ENCODE results near the gene ZNF2. TPM values are rescaled to one million over a fixed set of nuclear protein-coding genes. Genes with fewer than 3 reads are reported as not detected.

Gene ZNF2
- total and polyA plus RNA-seq, 2 of the 13 experiments (the other 11 are each of a cell fraction or from before 2014, with no cell fraction given): 4.3 to 6.1 TPM

- TF ChIP-seq HOXA9 (CRISPR knock-in tag; IDR thresholded peaks at IDR 0.05; ENCODE audit: borderline replicate concordance) (peak; percentile 81; the same call in 1 of the 2 replicates), MIER2 (CRISPR knock-in tag; IDR thresholded peaks at IDR 0.05) (peak; percentile 49; the same call in 1 of the 2 replicates), PITX1 (CRISPR knock-in tag; IDR thresholded peaks at IDR 0.05) (no peak; the same call in 1 of the 2 replicates), KMT2A (CRISPR knock-in tag; IDR thresholded peaks at IDR 0.05) (peak; percentile 96), KDM4B (CRISPR knock-in tag; IDR thresholded peaks at IDR 0.05) (peak; percentile 29; the same call in 1 of the 2 replicates), GTF2F1 (IDR thresholded peaks at IDR 0.05; ENCODE audit: low read length) (no peak), BRD4 (CRISPR knock-in tag; IDR thresholded peaks at IDR 0.05) (peak; percentile 88), PHB2 (IDR thresholded peaks at IDR 0.05; ENCODE audit: partially characterized antibody) (no peak), HNF4A (CRISPR knock-in tag; IDR thresholded peaks at IDR 0.05) (no peak), BRF2 (CRISPR knock-in tag; IDR thresholded peaks at IDR 0.05) (peak; percentile 71; the same call in 1 of the 2 replicates), SIX4 (CRISPR knock-in tag; IDR thresholded peaks at IDR 0.05) (no peak), ZNF841 (CRISPR knock-in tag; IDR thresholded peaks at IDR 0.05; ENCODE audit: borderline replicate concordance) (no peak), PAX8 (CRISPR knock-in tag; IDR thresholded peaks at IDR 0.05; ENCODE audit: borderline replicate concordance) (peak; percentile 96; the same call in 1 of the 2 replicates), SP2 (CRISPR knock-in tag; IDR thresholded peaks at IDR 0.05) (no peak), MAFK (conservative IDR thresholded peaks at IDR 0.05 in 1 of 2, IDR thresholded peaks at IDR 0.05 in 1 of 2; ENCODE audit: low read length in 2 of 2) (no peak), BRCA1 (CRISPR knock-in tag; IDR thresholded peaks at IDR 0.05) (no peak), AHR (CRISPR knock-in tag; IDR thresholded peaks at IDR 0.05) (peak; percentile 94), ELF1 (CRISPR knock-in tag; IDR thresholded peaks at IDR 0.05) (0 out of 2 replicates have a peak, but pooled peaks have one; percentile 8), ZBTB38 (CRISPR knock-in tag; IDR thresholded peaks at IDR 0.05) (peak; percentile 92), ZNF629 (CRISPR knock-in tag; conservative IDR thresholded peaks at IDR 0.05) (peak; percentile 64)
- TF ChIP-seq, protein P1, sequence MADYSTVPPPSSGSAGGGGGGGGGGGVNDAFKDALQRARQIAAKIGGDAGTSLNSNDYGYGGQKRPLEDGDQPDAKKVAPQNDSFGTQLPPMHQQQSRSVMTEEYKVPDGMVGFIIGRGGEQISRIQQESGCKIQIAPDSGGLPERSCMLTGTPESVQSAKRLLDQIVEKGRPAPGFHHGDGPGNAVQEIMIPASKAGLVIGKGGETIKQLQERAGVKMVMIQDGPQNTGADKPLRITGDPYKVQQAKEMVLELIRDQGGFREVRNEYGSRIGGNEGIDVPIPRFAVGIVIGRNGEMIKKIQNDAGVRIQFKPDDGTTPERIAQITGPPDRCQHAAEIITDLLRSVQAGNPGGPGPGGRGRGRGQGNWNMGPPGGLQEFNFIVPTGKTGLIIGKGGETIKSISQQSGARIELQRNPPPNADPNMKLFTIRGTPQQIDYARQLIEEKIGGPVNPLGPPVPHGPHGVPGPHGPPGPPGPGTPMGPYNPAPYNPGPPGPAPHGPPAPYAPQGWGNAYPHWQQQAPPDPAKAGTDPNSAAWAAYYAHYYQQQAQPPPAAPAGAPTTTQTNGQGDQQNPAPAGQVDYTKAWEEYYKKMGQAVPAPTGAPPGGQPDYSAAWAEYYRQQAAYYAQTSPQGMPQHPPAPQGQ (CRISPR knock-in tag; IDR thresholded peaks at IDR 0.05; ENCODE audit: borderline replicate concordance): no peak; the same call in 1 of the 2 replicates
- TF ChIP-seq, protein P2, sequence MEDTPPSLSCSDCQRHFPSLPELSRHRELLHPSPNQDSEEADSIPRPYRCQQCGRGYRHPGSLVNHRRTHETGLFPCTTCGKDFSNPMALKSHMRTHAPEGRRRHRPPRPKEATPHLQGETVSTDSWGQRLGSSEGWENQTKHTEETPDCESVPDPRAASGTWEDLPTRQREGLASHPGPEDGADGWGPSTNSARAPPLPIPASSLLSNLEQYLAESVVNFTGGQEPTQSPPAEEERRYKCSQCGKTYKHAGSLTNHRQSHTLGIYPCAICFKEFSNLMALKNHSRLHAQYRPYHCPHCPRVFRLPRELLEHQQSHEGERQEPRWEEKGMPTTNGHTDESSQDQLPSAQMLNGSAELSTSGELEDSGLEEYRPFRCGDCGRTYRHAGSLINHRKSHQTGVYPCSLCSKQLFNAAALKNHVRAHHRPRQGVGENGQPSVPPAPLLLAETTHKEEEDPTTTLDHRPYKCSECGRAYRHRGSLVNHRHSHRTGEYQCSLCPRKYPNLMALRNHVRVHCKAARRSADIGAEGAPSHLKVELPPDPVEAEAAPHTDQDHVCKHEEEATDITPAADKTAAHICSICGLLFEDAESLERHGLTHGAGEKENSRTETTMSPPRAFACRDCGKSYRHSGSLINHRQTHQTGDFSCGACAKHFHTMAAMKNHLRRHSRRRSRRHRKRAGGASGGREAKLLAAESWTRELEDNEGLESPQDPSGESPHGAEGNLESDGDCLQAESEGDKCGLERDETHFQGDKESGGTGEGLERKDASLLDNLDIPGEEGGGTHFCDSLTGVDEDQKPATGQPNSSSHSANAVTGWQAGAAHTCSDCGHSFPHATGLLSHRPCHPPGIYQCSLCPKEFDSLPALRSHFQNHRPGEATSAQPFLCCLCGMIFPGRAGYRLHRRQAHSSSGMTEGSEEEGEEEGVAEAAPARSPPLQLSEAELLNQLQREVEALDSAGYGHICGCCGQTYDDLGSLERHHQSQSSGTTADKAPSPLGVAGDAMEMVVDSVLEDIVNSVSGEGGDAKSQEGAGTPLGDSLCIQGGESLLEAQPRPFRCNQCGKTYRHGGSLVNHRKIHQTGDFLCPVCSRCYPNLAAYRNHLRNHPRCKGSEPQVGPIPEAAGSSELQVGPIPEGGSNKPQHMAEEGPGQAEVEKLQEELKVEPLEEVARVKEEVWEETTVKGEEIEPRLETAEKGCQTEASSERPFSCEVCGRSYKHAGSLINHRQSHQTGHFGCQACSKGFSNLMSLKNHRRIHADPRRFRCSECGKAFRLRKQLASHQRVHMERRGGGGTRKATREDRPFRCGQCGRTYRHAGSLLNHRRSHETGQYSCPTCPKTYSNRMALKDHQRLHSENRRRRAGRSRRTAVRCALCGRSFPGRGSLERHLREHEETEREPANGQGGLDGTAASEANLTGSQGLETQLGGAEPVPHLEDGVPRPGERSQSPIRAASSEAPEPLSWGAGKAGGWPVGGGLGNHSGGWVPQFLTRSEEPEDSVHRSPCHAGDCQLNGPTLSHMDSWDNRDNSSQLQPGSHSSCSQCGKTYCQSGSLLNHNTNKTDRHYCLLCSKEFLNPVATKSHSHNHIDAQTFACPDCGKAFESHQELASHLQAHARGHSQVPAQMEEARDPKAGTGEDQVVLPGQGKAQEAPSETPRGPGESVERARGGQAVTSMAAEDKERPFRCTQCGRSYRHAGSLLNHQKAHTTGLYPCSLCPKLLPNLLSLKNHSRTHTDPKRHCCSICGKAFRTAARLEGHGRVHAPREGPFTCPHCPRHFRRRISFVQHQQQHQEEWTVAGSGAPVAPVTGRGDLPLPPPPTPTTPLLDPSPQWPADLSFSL (CRISPR knock-in tag; IDR thresholded peaks at IDR 0.05): no peak
Measured at GRCh38 chr2:95121407-95122196, 44.0 kb upstream of the ZNF2 start, which contains the start of gene MRPS5 (continued).

Measured in HepG2 (cell line).